ENCODE data around the gene CCL27.

GRCh38 chr9:34642679-34643078, 19.8 kb downstream of the CCL27 start:
- no peak for TF ChIP-seq TCF7L2 (IDR thresholded peaks at IDR 0.05; ENCODE audit: low read depth, low read length)
- no peak for TF ChIP-seq POLR2AphosphoS5 (IDR thresholded peaks at IDR 0.05; ENCODE audit: low read depth, low read length)
- TF ChIP-seq, protein P1, sequence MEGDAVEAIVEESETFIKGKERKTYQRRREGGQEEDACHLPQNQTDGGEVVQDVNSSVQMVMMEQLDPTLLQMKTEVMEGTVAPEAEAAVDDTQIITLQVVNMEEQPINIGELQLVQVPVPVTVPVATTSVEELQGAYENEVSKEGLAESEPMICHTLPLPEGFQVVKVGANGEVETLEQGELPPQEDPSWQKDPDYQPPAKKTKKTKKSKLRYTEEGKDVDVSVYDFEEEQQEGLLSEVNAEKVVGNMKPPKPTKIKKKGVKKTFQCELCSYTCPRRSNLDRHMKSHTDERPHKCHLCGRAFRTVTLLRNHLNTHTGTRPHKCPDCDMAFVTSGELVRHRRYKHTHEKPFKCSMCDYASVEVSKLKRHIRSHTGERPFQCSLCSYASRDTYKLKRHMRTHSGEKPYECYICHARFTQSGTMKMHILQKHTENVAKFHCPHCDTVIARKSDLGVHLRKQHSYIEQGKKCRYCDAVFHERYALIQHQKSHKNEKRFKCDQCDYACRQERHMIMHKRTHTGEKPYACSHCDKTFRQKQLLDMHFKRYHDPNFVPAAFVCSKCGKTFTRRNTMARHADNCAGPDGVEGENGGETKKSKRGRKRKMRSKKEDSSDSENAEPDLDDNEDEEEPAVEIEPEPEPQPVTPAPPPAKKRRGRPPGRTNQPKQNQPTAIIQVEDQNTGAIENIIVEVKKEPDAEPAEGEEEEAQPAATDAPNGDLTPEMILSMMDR (IDR thresholded peaks at IDR 0.05): no peak
- no peak for TF ChIP-seq REST (IDR thresholded peaks at IDR 0.05; ENCODE audit: insufficient read depth in 1 of 2, low read depth in 2 of 2, low read length in 1 of 2)
- no peak for TF ChIP-seq SIN3A (IDR thresholded peaks at IDR 0.05; ENCODE audit: borderline replicate concordance, insufficient read depth, low read depth, low read length)

Data from Panc1 (cell line).